Neural cell (in vitro differentiated cells): ENCODE measurements around the gene YIPF2. TPM values are rescaled to one million over a fixed set of nuclear protein-coding genes. Genes with fewer than 3 reads are reported as not detected.

Experiments used
- H2AFZ ChIP-seq: fragments of 200-600, 300-800 bp; sonication (generic), shearing (Covaris generic); 2 replicates; pipeline ENCODE4 v1.6.0; 2014; ENCODE audit warnings: low read depth, mild to moderate bottlenecking, antibody characterized with exemption, low read length, moderate library complexity
- H3F3A ChIP-seq: fragments of 200-600 bp; shearing (Covaris generic); 2 replicates; pipeline ENCODE4 v1.6.1; 2016; ENCODE audit warnings: mild to moderate bottlenecking, moderate library complexity, mixed read lengths, antibody characterized with exemption, low read length; ENCODE audit not compliant: insufficient read depth, poor library complexity, severe bottlenecking
- H3K27ac ChIP-seq: fragments of 200-600, 300-800 bp; sonication (generic), shearing (Covaris generic); 2 replicates; pipeline ENCODE4 v1.5.1; 2014; ENCODE audit warnings: mild to moderate bottlenecking, low read length, moderate library complexity
- H3K27me3 ChIP-seq: fragments of 300-800, 200-600 bp; sonication (generic), shearing (Covaris generic); 2 replicates; pipeline ENCODE4 v1.6.0; 2014; ENCODE audit warnings: mild to moderate bottlenecking, low read depth, low read length, moderate library complexity; ENCODE audit not compliant: insufficient read depth
- H3K36me3 ChIP-seq: fragments of 300-800, 200-600 bp; sonication (generic), shearing (Covaris generic); 2 replicates; pipeline ENCODE4 v1.5.1; 2014; ENCODE audit warnings: mild to moderate bottlenecking, antibody characterized with exemption, low read length, moderate library complexity; ENCODE audit not compliant: insufficient read depth
- H3K4me2 ChIP-seq: fragments of 300-800, 200-600 bp; sonication (generic), shearing (Covaris generic); 2 replicates; pipeline ENCODE4 v1.6.0; 2014; ENCODE audit warnings: mild to moderate bottlenecking, low read length
- H3K4me3 ChIP-seq: fragments of 300-800, 200-600 bp; sonication (generic), shearing (Covaris generic); 2 replicates; pipeline ENCODE4 v1.5.1; 2014; ENCODE audit warnings: mild to moderate bottlenecking, low read length, moderate library complexity
- H3K79me2 ChIP-seq: fragments of 200-600 bp; shearing (Covaris generic); replicated peaks from 2 replicates; pipeline ENCODE4 v1.6.0; 2014; ENCODE audit warnings: mild to moderate bottlenecking, low read length, moderate library complexity; ENCODE audit not compliant: insufficient read depth
- H3K9ac ChIP-seq: fragments of 300-800, 200-600 bp; sonication (generic), shearing (Covaris generic); 2 replicates; pipeline ENCODE4 v1.6.1; 2016; ENCODE audit warnings: mild to moderate bottlenecking, low read length, mixed read lengths
- H3K9me2 ChIP-seq: fragments of 200-600 bp; shearing (Covaris generic); 2 replicates; pipeline ENCODE4 v1.6.1; 2016; ENCODE audit warnings: mild to moderate bottlenecking, low read length, mixed read lengths; ENCODE audit not compliant: insufficient read depth
- H3K9me3 ChIP-seq: fragments of 200-600, 300-800 bp; sonication (generic), shearing (Covaris generic); 2 replicates; pipeline ENCODE4 v1.6.1; 2016; ENCODE audit warnings: mild to moderate bottlenecking, mixed run types, low read length, moderate library complexity, mixed read lengths
- H4K20me1 ChIP-seq: fragments of 200-600 bp; shearing (Covaris generic); 2 replicates; pipeline ENCODE4 v1.6.1; 2016; ENCODE audit warnings: mild to moderate bottlenecking, mixed run types; ENCODE audit not compliant: insufficient read depth
- EP300 ChIP-seq: fragments of 450-650 bp; conservative IDR thresholded peaks from 2 replicates; pipeline ENCODE4 v1.6.1; 2014; ENCODE audit warnings: antibody characterized with exemption, mild to moderate bottlenecking, moderate library complexity; ENCODE audit not compliant: poor library complexity, severe bottlenecking
- EZH2 ChIP-seq: fragments of 200-600, 300-800 bp; shearing (Covaris generic), sonication (generic); IDR thresholded peaks from 2 replicates; pipeline ENCODE4 v1.6.1; 2014; ENCODE audit warnings: antibody characterized with exemption, low read length, borderline replicate concordance, mild to moderate bottlenecking; ENCODE audit not compliant: insufficient read depth, poor library complexity, severe bottlenecking
- MXI1 ChIP-seq: fragments of 450-650 bp; conservative IDR thresholded peaks from 2 replicates; pipeline ENCODE4 v1.6.1; 2014; ENCODE audit warnings: antibody characterized with exemption, mild to moderate bottlenecking; ENCODE audit not compliant: poor library complexity, severe bottlenecking
- POLR2AphosphoS5 ChIP-seq: IDR thresholded peaks from 2 replicates; pipeline ENCODE4 v1.6.1; 2012
- RAD21 ChIP-seq: fragments of 450-650 bp; conservative IDR thresholded peaks from 2 replicates; pipeline ENCODE4 v1.6.1; 2014; ENCODE audit warnings: antibody characterized with exemption, mild to moderate bottlenecking, moderate library complexity
- SMC3 ChIP-seq: fragments of 450-650 bp; conservative IDR thresholded peaks from 2 replicates; pipeline ENCODE4 v1.6.1; 2014; ENCODE audit warnings: antibody characterized with exemption, mild to moderate bottlenecking, moderate library complexity; ENCODE audit not compliant: poor library complexity
- TAF1 ChIP-seq: IDR thresholded peaks from 2 replicates; pipeline ENCODE4 v1.6.1; 2012; ENCODE audit warnings: low read depth
- polyA plus RNA-seq: library from polyadenylated mRNA; depleted of rRNA; stranded (reverse); fragments of >200 nt; gene quantifications from 2 replicates; pipeline ENCODE4 v1.2.3, GENCODE V29; 2014
- TF ChIP-seq, protein P1 (sequence below): fragments of 450-650 bp; IDR thresholded peaks from 2 replicates; pipeline ENCODE4 v1.5.1; 2014; ENCODE audit warnings: antibody characterized with exemption, mild to moderate bottlenecking, moderate library complexity; ENCODE audit not compliant: poor library complexity, severe bottlenecking
- TF ChIP-seq, protein P2 (sequence below): IDR thresholded peaks from 2 replicates; pipeline ENCODE4 v1.6.1; 2012; ENCODE audit warnings: borderline replicate concordance

YIPF2 gene
- polyA plus RNA-seq, 1 donor from 2014 or later, result 101 TPM

DNA sequence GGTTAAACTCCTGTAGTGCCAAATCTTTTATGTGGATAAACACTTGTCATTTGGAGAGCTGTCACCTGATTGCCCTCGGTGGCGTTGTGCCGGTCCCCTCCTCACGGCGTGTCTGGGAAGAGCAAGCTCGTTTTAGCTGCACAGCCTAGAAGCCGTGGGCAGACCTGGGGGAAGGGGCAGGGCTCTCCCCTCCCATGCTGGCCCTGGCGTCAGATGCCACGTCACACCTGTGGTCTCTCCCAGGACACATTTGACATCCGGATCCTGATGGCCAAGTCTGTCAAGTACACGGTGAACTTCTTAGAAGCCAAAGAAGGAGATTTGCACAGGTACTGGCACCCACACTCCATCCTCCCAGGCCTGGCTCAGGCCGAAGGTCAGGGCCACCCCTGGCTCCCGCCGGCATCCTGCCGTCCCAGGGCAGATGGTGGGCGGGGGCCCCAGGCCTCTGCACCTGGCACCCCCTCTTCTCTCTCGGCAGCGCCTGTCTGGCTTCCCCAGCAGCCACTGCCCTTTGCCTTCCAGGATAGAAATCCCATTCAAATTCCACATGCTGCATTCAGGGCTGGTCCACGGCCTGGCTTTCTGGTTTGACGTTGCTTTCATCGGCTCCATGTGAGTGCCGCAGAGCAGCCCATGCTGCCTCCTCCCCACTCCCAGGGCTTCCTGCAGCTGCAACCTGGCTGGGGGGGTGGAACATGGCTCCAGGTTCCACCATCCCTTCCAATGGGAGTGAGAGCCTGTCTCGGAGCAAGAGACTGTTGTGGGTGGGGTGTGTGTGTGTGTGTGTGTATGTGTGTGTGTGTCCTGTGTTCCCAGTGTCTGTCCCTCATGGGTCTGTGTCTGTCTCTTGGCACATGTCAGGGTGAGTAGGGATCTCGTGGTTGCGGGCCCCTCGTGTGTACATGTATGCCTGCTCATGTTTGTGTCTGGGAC is 8.8 kb downstream of the YIPF2 start (continued):
- TF ChIP-seq, protein P1, sequence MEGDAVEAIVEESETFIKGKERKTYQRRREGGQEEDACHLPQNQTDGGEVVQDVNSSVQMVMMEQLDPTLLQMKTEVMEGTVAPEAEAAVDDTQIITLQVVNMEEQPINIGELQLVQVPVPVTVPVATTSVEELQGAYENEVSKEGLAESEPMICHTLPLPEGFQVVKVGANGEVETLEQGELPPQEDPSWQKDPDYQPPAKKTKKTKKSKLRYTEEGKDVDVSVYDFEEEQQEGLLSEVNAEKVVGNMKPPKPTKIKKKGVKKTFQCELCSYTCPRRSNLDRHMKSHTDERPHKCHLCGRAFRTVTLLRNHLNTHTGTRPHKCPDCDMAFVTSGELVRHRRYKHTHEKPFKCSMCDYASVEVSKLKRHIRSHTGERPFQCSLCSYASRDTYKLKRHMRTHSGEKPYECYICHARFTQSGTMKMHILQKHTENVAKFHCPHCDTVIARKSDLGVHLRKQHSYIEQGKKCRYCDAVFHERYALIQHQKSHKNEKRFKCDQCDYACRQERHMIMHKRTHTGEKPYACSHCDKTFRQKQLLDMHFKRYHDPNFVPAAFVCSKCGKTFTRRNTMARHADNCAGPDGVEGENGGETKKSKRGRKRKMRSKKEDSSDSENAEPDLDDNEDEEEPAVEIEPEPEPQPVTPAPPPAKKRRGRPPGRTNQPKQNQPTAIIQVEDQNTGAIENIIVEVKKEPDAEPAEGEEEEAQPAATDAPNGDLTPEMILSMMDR, result no peak
- TF ChIP-seq TAF1, result no peak

DNA sequence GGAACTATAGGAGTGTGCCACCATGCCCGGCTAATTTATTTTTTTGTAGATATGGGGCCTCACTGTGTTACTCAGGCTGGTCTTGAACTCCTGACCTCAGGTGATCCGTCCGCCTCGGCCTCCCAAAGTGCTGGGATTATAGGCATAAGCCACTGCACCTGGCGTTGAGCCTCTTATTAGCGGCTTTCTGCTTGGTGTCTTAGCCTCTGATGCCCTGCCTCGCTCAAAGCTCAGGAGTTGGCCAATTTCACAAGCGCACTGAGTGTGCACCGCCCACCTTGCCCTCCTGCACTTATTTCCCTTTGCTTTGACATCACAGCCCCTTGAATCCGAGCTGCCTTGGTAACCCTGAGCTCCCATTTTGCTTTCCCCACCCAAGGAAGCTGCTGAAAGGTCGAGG is 10.1 kb downstream of the YIPF2 start:
- Histone ChIP-seq H3K4me2 (no peak overlapping the region), H3K9me3 (no peaks in the 10 kb centered on the region), H3K79me2 (no peaks in the 10 kb centered on the region), H4K20me1 (no peaks in the 10 kb centered on the region), H3K9me2 (no peaks in the 10 kb centered on the region), H3K36me3 (no peaks in the 10 kb centered on the region), H3K9ac (no peak overlapping the region), H3K27me3 (no peaks in the 10 kb centered on the region), H3K27ac (no peak overlapping the region), H2AFZ (no peak overlapping the region), H3K4me3 (no peak overlapping the region), H3F3A (no peaks in the 10 kb centered on the region)
- no peak for TF ChIP-seq EP300
- no peak for TF ChIP-seq TAF1
- TF ChIP-seq SMC3, result no peak
- TF ChIP-seq POLR2AphosphoS5, result no peak
- TF ChIP-seq RAD21, result no peak
- TF ChIP-seq, protein P2, sequence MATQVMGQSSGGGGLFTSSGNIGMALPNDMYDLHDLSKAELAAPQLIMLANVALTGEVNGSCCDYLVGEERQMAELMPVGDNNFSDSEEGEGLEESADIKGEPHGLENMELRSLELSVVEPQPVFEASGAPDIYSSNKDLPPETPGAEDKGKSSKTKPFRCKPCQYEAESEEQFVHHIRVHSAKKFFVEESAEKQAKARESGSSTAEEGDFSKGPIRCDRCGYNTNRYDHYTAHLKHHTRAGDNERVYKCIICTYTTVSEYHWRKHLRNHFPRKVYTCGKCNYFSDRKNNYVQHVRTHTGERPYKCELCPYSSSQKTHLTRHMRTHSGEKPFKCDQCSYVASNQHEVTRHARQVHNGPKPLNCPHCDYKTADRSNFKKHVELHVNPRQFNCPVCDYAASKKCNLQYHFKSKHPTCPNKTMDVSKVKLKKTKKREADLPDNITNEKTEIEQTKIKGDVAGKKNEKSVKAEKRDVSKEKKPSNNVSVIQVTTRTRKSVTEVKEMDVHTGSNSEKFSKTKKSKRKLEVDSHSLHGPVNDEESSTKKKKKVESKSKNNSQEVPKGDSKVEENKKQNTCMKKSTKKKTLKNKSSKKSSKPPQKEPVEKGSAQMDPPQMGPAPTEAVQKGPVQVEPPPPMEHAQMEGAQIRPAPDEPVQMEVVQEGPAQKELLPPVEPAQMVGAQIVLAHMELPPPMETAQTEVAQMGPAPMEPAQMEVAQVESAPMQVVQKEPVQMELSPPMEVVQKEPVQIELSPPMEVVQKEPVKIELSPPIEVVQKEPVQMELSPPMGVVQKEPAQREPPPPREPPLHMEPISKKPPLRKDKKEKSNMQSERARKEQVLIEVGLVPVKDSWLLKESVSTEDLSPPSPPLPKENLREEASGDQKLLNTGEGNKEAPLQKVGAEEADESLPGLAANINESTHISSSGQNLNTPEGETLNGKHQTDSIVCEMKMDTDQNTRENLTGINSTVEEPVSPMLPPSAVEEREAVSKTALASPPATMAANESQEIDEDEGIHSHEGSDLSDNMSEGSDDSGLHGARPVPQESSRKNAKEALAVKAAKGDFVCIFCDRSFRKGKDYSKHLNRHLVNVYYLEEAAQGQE, result no peak
- no peak for TF ChIP-seq EZH2
- TF ChIP-seq, protein P1, result no peak
- no peak for TF ChIP-seq MXI1
